ENCODE data around the gene SPDEF.

DNA sequence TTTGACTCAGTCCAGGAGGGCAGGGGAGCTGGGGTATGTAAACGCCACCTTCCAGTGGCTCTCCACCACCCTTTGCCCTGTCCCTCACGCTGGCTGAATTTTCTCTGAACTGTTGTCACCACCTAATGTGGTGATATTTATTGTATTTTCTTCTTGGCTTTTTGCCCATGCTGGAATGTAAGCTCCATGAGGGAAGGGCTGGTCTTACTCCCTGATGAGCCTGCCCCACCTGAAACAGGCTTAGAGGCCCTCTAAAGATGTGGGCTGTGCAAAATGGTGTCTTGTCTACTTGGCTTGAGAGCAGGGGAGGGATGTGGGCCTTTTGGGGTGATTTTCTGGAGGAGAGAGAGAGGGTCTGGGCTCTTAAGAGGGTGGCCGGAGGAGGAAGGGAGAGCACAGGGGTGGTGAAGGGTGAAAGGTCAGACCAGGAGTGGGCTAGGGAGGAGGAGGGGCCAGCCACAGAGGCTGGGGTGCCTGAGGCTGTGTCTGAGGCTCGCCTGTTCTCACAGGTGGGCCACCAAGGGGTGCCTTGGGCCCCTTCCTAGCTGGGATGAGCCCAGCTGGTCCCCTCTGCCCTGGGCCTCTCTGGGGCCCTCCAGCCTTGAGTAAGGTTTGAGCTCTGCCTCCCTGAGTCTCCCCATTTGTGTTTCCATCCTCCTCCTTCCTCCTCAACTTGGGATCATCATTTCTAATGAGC, 37.3 kb downstream of the SPDEF start:
- TF ChIP-seq, protein P1, sequence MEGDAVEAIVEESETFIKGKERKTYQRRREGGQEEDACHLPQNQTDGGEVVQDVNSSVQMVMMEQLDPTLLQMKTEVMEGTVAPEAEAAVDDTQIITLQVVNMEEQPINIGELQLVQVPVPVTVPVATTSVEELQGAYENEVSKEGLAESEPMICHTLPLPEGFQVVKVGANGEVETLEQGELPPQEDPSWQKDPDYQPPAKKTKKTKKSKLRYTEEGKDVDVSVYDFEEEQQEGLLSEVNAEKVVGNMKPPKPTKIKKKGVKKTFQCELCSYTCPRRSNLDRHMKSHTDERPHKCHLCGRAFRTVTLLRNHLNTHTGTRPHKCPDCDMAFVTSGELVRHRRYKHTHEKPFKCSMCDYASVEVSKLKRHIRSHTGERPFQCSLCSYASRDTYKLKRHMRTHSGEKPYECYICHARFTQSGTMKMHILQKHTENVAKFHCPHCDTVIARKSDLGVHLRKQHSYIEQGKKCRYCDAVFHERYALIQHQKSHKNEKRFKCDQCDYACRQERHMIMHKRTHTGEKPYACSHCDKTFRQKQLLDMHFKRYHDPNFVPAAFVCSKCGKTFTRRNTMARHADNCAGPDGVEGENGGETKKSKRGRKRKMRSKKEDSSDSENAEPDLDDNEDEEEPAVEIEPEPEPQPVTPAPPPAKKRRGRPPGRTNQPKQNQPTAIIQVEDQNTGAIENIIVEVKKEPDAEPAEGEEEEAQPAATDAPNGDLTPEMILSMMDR (IDR thresholded peaks at IDR 0.05) = no peak
- TF ChIP-seq POLR2A (IDR thresholded peaks at IDR 0.05) (no peak), EP300 (IDR thresholded peaks at IDR 0.05; ENCODE audit: low read depth) (no peak), POLR2AphosphoS5 (IDR thresholded peaks at IDR 0.05) (no peak)
